SIG-M5 treated with dmso at 0.1 percent for 504 hours (cell line): ENCODE measurements around the gene PIP5KL1.
A peak's percentile ranks its signal among the peaks of the same experiment; 100 is the strongest.

Experiments used
- DNase-seq: peaks from one replicate; lab custom pipeline; 2025; ENCODE audit not compliant: unreplicated experiment; lab: John Stamatoyannopoulos, UW

Gene PIP5KL1, protein sequence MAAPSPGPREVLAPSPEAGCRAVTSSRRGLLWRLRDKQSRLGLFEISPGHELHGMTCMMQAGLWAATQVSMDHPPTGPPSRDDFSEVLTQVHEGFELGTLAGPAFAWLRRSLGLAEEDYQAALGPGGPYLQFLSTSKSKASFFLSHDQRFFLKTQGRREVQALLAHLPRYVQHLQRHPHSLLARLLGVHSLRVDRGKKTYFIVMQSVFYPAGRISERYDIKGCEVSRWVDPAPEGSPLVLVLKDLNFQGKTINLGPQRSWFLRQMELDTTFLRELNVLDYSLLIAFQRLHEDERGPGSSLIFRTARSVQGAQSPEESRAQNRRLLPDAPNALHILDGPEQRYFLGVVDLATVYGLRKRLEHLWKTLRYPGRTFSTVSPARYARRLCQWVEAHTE

DNA sequence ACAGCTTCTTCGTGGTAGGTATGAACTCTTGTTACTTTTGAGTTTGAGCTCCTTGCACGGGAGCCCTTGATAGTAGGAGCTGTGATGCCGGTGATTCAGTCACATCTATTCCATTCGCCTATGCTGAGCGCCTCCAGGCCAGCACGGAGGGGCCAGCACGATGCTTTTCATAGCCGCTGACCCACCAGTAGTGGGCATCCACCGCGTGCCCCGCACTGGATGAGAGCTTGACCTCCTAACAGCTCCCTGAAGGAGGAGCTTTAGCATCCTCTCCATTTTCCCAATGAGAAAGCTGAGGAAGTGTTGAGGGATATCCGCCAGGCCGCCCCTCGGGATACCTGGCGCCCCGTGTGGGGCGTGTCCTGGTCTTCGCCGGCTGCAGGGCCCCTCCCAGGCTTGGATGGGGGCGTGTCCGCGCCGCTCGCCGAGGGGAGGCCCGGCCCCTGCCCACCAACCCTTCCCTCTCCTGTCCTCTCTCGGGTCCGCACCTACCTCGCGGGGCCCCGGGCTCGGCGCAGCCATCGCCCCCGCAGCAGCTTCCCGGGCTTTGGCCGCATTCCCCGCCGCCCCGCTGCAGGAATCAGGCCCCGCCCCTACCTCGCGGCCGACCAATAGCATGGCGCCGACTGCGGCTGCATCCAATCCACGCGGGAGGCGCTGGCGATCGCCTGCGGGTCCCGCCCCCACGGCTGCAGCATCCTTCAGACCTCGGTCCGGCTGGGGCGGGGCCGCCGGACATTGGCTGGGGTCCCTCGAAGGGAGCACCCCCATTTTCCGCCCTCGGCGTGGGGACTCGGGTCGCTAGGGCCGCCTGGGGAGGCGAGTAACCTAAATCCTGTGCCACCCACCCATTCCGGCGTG lies at the start of gene PIP5KL1:
Gene PIP5KL1 (minus strand): TSS at position 547 of the 861 bp plus-strand sequence. CDS start 25 bp downstream, at position 522.
- DNase-seq, result peak; percentile 27

DNA sequence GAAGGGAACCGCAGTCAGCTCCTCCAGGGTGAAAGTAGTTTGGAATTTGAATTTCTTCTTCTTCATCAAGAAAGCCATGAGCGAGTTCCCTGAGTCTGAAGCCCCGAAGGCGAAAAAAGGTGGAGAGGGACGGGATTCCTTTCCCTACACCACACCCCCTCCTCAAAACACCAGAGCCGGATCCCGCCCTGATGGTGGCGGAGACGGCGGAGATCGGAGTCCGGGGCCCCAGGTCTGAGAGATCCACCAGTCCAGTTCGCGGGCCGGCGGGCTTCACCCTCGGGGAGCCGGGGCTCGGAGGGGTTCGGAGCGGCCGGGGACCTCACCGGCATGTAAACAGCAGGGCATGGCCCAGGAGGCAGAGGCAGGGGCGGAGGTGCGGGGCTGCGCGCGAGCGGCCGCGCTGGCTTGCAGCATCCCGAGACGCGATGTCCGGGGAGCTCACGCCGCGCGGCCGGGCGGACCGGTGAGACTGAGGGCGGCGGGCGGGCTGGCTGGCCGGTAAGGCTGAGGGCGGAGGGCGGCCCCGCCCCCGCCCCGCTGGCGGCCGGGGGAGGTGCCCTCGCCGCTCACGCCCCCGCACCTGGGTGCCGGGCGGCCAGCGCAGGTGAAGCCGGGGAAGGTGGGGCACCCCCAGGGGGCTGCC lies 49.6 kb upstream of the PIP5KL1 start:
- DNase-seq, result no peak

DNA sequence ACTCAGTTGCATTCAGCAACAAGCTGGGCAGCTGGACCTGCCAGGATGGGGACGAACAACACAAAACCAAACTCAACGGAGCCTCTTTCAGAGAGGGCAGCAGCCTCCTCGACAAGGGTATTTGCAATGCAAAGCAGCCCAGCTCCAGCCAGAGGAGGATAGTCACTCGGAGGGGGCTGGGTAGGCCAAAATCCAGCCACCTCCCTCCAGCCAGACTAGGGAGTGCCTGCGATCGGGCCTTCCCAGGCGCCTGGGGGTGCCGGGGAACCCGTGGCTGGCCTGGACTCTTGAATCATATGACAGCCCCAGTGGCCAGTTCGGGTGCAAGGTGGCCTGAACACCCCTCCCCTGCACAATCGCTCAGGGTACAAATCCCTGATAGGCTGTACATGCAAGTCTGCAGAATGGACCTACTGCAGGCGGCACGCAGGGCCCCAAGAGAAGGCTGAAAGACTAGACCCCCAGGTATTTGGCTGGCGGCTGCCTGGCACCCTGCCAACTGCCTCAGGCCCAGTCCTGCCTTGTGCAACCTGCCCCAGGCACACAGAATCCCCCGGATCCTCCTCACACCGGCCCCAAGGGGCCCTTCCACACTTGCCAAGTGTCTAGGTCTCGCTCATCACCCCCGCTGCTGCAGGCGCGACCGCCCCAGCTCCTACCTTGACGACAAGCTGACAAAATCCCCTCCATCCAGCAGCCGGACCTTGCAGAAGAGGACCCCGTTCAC lies 48.9 kb upstream of the PIP5KL1 start:
- no peak for DNase-seq

DNA sequence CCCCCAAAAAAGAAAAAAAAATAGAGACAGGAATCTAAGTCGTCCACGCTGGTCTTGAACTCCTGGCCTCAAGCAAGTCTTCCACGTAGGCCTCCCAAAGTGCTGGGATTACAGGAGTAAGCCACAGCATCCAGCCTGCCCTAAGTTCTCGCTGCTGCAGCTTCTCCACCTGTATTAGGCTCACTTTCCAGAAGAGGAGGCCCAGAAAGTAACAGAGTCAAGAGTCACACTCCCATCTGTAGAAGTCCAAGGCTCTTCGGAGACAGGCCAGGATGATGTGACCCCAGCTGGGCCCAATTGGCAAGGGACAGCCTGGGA lies 48.4 kb upstream of the PIP5KL1 start:
- DNase-seq, result no peak

DNA sequence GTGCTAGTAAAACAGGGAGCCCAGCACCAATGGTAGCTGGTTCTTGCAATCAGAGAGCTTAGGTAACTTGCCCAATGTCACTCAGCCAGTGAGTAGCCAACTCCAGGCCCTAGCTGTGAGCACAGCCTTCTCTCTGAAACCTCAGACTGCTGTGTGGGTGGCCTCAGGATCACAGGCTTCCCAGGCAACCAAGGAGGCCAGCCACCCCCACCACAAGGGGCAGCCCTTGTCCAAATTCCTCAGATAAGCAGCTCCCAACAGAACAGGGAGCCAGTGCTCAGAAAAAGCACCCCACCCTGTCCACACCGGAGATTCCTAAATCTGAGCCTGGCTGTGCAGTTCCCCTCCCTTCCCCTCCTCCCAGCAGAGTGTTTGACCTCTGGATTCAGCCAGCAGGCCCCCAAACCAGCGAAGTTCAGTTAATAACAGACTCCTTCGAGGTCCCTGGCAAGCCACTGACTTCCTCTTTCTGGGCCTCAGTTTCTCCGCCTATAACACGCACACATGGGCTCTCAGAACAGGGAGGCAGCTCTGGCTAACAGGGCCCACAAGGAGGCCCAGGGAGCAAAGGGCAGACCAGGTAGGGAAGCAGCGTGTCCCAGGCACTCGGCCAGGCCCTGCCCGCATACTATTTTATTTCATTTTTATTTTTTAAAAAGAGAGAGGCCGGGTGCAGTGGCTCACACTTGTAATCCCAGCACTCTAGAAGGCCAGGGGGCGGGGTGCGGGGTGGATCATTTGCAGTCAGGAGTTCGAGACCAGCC lies 47.5 kb upstream of the PIP5KL1 start:
- DNase-seq, result no peak

DNA sequence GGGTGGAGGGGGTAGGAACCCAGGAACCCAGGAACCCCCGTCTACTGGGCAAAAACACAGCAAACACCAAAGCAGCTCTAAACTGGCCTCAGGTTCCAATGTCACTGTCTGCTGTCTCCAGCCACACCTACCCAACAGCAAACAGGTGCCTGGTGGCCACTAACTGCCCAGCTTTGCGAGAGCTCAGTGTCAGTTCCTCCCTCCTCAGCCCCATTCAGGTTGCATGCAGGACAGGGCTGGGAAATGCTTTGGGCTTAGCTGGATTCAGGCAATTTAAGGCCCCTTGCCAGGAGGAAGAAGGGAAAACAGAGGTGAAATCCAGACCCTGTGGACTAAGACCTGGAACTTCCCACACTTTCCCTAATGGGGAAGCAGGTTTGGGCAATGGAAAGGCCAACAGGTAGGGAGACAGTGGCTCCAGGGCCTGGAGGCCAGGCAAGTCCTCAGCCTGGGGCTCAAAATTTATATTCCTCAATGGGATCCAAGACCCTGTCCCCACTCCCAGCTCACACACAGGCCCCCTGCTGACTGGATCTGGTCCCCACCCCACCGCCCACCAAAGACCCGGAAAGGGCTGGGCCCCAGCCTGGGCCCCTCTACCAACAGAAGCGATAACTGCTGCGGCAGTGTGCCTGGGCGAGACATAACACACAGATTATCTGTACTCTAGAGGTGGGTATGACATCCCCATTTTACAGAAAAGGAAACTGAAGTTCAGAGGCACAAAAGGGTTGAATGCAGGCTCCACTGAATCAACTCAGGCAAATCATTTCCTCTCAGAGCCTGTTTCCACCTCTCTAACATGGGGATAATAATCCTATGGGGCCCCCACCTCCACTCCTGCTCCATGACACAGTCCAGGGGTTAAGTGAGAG lies 46.7 kb upstream of the PIP5KL1 start:
- no peak for DNase-seq

DNA sequence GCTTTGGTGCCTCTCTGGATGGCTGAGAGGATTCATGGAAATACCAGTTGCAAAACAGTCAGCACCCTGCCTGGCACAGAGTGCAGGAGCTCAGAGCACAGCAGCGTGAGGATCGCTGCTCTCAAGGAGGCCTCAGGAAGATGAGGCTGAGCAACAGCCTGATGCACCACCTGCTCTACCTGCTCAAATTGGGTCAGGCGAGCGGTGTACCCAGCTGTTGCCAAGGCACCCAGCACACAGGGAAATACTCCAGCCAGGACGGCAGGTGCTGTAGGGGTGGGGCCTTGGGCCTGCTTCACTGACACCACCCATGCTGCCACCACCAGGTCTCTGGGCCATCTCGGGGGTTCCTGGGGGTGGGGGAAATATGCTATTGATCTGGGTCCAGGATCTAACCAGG lies 45.9 kb upstream of the PIP5KL1 start:
- no peak for DNase-seq

DNA sequence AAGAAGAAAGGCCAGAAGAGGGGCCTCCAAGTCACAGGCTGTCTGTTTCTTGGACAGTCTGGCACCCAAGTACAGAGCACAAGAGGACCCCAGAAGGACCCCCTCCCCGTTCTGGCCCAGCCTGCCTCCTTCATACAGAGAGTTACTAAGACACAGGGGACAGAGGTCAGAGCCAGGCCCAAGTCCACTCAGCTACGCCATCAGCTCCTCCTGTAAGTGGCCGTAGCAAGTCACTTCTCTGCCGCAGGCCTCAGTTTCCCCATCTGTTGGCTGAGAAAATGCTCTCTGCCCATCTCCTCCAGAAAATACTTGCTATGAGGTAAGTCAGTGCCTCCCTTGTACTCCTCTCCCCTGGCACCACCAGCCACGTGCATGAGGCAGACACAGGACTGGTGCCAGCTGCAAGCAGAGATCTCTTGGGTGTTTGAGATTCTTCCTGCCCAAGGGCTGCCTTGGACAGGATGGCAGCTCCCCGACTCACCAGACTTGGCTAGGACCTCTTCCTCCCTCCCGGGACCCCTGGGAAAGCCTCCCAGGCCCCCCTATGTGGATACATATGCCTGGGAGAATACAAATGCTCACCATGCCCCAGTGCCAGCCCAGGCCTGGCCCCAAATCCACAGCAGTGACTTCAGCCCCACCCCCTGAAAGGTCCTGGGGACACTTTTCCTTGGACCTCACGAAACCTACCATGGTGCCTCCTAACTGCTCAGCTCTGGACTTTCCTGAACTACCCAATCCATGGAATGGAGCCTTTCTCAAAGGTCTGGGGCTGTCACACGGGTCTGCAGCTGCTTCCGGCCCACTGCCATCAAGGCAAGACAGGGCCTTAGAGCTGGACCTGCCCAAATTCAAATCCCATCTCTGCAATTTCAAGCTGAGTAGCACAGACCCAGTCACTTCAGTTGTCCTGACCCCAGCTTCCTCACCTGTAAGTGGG lies 45.1 kb upstream of the PIP5KL1 start:
- DNase-seq, result no peak

DNA sequence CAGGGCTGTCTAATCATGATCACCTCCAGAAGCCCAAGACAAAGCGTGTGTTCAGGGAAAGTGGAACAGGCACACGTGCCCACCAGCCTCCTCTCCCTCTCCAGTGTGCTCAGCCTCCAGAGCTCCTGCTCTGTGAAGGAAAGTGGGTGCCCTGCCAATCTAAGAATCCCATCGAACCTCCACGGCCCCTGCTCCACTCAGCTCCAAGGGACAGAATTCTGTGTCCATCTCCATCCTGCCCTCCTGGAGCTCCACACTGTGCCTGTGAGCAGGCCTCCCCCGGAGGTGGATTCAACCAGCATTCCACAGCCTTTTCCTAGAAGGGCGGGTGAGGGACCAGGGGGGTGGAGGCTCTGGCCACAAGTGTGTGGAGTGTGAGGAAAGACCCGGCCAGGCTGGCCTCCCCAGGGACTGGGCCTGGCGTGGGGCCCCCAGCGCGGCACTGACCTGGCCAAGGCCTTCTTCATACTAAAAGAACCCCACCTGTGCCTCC lies 44.2 kb upstream of the PIP5KL1 start:
- DNase-seq, result no peak

DNA sequence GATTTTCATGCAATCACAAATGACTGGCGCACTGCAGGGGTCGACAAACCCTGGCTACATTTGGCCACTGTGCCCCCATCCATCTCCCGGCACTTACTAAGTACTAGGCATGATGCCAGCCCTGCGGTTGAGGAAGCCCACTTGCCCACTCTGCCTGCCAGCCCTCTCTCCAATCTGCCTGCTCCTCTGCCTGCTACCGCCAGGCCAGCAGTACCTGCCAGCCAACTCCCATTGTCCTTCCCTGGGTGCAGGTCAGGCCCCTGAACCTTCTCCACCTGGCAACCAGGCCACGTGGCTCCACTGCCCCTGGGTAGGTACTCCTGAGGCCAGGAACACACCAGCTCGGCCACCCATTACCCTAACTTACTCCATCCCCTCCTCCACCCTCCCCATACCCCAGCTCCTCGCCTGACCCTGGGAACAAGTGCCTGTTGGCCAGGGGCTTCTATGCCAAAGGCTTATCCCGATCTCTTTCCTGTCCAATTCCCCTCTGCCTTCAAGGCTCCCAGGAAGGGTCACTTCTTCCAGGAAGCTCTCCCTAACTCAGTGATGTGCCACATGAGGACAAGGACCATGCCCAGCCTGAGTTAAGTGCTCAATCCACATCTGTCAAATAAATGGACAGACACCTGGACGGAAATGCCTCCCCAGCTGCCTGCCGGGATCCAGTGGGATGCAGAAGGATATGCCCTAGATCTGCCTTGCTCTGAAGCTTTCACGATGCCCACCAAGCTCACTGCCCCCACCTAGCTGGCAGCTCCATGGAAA lies 43.6 kb upstream of the PIP5KL1 start:
- DNase-seq, result no peak

DNA sequence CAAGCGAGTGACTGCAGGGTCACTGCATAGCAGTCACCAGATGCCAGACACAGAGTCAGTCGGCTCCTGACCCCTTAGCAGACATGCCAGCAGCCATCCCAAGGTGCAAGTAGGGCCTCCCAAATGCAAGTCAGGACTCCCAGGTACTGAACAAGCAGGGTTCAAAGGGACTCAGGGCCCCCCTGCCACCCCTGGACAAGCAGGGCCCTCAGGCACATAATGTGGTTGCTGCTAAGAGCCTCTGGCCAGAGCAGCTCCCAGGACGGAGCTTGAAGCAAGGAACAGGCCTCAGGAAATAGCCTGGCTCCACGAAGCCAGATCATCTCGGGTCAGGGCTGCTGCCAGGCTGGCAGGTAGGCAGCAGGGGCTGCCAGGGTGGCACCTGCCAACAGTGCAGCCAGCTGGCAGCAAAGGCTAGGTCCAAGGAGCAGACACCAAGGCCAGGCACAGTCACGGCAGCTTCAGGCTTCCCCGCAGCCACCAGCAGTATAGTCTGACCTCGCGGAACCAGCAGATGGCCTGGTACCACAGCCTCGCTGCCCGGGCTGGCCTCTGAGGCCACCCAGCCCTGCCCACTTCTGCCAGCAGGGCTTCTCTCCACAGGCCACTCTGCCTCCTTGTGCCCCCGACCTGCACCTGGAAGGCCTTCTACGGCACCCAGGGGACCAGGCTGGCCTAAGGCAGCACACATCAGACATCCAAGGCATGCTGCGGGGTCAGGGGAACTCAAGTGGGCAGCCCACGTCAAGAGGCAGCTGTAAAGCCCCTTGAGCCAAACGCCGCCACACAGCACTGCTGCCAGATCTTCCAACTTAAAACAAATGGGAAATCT lies 42.8 kb upstream of the PIP5KL1 start:
- DNase-seq, result no peak

DNA sequence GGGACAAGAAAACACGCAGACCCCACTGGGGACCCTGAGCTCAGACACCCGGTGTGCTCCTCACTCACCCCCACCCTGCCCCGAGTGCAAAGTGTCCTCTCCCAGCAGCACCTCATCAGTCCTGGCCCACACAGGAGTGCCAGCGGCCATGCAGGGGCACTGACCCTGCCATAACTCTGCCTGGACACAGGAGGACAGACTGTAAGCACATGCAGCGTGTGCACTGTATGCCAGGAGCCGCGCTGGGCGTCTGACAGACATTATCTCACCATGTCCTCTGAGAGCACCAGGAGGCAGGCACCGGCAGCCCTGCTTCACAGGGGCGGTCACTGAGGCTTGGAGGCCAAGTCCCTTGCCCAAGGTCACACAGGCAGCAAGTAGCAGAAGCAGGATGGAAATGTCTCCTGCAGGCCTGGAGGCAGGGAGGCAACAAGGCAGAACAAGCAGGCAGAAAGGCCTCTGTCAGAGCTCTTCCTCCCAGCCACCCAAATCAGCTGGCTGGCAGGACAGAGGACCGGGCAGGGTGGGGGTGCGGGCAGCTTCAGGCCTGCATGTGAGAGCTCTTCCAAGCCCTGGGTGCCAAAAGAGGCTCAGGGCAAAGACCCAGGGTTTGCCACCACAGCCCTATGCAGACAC lies 41.8 kb upstream of the PIP5KL1 start:
- no peak for DNase-seq

DNA sequence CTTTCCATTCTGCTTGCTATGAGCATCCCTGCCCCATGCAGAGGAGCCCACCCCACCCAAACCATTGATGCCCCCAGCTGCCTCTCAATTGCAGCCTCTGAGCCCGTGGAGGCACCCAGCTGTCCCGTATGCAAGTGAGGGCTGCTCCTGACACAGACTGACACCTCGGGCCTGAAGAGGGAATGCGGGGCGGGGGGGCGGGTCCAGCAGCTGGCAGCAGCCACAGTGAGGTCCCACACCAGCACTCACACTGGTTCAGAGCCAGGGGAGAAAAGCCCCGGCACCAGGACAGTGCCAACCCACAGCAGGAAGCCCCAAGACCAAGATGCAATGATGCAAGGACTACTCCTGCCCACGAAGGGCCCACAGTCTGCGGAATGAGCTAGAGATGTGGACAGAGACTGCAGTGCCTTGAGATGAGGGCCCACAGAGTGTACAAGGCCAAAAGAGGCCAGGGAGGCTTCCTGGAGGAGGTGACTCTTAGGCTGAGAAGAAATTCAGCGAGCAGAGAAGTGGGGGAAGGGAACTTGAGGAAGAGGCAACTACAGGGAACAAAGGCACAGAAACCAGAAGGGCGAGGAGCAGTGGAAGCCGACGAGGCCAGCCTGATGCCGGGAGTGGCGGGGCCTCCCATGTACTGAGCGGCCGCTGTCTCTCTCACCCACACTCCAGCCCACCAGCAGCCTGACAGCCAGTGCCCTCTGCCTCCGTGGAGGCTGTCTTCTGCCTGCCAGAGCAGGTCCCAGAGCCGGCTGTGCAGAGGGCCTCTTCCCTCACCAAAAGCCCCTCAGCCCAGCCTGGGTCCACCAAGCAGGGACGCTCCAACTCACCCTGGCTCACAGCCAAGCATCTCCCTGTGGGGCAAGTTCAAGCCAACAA lies 41.0 kb upstream of the PIP5KL1 start:
- no peak for DNase-seq

DNA sequence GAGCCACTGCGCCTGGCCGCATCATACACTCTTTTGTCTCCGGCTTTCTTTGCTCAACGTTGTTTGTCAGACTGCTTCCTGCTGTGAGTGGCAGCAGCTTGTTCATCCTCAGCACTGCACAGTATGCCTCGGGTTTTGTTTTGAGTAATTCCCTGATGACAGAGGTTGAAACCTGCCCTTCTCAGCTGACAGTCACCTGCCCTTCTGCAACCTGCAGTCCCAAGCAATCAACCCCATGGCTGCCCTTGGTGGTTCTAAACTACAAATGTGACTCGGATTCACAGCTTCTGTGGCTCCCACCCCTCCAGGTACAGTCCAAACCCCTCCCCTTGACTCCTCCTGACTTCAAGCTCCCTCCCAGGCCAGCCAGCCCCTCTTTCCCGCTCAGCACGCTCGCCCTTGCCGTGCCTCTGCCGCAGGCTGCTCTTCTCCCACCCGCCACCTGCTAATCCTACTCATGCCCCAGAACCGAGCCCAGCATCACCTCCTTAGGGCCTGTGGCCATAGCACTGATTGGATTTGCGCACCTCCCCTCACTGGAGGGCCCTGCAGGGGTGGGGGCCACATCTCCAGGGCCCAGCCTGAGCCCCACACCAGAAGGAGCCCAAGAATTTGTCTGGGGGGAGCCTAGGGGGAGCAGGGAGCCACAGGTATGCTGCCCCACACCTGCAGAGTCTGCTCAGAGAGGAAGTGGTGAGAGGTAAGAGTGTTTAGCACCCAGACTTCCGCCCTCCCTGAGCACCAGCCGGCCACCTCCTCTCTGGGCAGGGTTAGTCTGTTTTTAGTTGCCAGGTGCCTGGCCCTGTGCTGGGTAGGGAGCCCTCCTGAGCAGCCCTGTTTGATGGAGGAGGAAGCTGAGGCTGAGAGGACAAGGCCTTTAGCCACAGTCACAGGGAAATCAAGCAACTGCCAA lies 40.1 kb upstream of the PIP5KL1 start:
- DNase-seq, result no peak
